Activated T-cell treated with anti-CD3 and anti-CD28 coated beads, Interleukin-2, amount 50 U/mL, for 72 hours (primary cell): ENCODE data around the gene ZNF283. TPM values are rescaled to one million over a fixed set of nuclear protein-coding genes. Genes with fewer than 3 reads are reported as not detected.

Experiments used
- ATAC-seq, 2 donors: fragments of 150-1000 bp; cut with Tn5 transposase; replicated peaks in 1 of 2; 2 replicates each; pipeline ENCODE4 v1.10.0; 2021; ENCODE audit warnings: moderate library complexity in 2 of 2, mild to moderate bottlenecking in 1 of 2
- DNase-seq, 2 donors: peaks; one replicate each; pipeline ENCODE4 v3.0.0; 2021 to 2022; ENCODE audit warnings: mixed read lengths in 1 of 2
- H3K27ac Mint-ChIP-seq: one replicate; pipeline ENCODE4 v1.8.0; 2022; ENCODE audit warnings: mild to moderate bottlenecking, moderate library complexity, mixed read lengths
- H3K27me3 Mint-ChIP-seq: one replicate; pipeline ENCODE4 v1.8.0; 2022; ENCODE audit warnings: low read depth, mixed read lengths
- H3K36me3 Mint-ChIP-seq, 2 donors: one replicate each; pipeline ENCODE4 v1.8.0; 2022; ENCODE audit warnings: mixed read lengths in 2 of 2, mild to moderate bottlenecking in 1 of 2; ENCODE audit not compliant: insufficient read depth in 2 of 2
- H3K4me1 Mint-ChIP-seq: one replicate; pipeline ENCODE4 v1.8.0; 2022; ENCODE audit warnings: low read depth, mixed read lengths
- H3K4me3 Mint-ChIP-seq, 2 donors: one replicate each; pipeline ENCODE4 v1.8.0; 2022; ENCODE audit warnings: mild to moderate bottlenecking in 2 of 2, mixed read lengths in 2 of 2, moderate library complexity in 2 of 2
- H3K9me3 Mint-ChIP-seq, 2 donors: one replicate each; pipeline ENCODE4 v1.8.0; 2022; ENCODE audit warnings: mixed read lengths in 2 of 2
- total RNA-seq, 2 donors: library from RNA; stranded (reverse); gene quantifications; one replicate each; pipeline ENCODE4 v1.2.3, GENCODE V29; 2022

The ZNF283 gene
- total RNA-seq = 1 to 10 TPM; 6.9 to 7.3 TPM

DNA sequence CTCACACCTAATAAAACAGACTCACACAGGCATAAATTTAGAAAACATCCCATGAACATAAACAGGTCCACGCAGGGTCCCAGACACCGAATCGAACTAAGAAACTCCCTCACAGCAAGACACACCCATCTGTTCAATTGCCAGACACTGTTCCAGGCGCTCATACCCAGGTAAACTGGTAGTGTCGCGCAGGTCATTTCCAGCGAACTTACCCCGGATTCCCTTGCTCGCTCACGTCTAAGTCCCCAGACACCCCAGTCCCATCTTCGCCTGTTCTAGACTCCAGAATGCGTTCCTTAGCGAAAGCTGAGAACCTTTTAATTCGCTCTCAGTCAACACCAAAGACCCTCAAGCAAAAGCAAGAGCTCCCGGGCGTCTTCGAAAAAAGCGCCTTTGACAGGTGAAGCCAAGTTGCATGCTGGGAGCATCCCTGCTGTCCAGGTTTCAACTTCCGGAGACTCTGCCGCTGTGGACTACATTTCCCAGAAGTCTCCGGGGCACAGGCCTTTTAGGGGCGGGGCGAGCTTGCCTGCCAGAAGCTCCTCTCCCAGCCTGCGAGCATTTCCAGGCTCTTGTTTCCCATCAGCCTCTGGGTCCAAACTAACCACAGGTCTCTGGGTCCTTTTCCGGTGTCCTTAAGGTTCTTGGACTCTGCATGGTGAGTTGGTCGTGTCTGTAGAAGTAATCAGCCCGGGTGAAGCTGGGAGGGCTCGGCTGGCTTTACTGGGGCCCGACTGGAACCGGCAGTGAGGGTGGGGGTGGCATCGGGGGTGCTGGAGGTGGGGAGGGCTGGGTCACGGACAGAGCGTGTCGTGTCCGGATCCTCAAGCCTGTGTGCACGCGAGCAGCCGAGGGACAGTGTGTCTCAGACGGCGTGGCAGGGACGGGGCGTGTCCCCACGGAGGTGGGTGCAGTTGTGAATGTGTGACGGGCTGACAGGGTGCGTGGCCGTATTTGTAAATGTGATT is at the start of gene ZNF283:
TSS of gene ZNF283 (plus strand) at position 535 of the 968 bp plus-strand sequence. CDS start 6,184 bp downstream, outside the sequence.
- Mint-ChIP-seq H3K4me1 (peaks cover 16% of the 10 kb centered on the region), H3K27me3 (peaks cover 2% of the 10 kb centered on the region), H3K27ac (peak within 1 kb of the TSS; percentile 65), H3K36me3 (peaks cover 10 to 37% of the 10 kb centered on the region in 2 donors), H3K9me3 (peaks cover 8% of the 10 kb centered on the region in 2 donors), H3K4me3 (peak within 1 kb of the TSS; percentile 93 to 97)
- DNase-seq = peak; percentile 87 to 89
- peak; percentile 98 for ATAC-seq

DNA sequence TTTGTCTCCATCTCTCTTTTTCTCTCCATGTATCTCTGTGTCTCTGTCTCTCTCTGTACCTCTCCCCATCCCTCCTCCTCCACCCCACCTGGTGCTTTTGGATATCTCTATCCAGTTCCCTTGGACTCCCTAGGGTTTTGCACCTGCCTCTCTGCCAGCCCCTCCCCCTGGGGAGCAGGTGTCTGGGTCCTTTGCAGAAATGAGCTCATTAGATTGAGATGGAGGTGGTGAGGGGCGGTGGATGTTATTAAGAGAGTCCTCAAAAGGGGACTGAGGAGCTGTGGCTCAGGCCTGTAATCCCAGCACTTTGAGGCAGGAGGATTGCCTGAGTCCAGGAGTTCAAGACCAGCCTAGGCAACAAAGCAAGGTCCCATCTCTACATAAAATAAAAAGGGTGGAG is 48.5 kb upstream of the ZNF283 start:
- Mint-ChIP-seq H3K9me3 (peaks cover 0 to 2% of the 10 kb centered on the region in 2 donors), H3K27me3 (no peaks in the 10 kb centered on the region), H3K4me1 (peaks cover 78% of the 10 kb centered on the region), H3K36me3 (peaks cover 18 to 24% of the 10 kb centered on the region in 2 donors), H3K27ac (peak overlapping the region; percentile 72), H3K4me3 (peak overlapping the region; percentile 74 to 94)
- DNase-seq (no peak), ATAC-seq (no peak)

DNA sequence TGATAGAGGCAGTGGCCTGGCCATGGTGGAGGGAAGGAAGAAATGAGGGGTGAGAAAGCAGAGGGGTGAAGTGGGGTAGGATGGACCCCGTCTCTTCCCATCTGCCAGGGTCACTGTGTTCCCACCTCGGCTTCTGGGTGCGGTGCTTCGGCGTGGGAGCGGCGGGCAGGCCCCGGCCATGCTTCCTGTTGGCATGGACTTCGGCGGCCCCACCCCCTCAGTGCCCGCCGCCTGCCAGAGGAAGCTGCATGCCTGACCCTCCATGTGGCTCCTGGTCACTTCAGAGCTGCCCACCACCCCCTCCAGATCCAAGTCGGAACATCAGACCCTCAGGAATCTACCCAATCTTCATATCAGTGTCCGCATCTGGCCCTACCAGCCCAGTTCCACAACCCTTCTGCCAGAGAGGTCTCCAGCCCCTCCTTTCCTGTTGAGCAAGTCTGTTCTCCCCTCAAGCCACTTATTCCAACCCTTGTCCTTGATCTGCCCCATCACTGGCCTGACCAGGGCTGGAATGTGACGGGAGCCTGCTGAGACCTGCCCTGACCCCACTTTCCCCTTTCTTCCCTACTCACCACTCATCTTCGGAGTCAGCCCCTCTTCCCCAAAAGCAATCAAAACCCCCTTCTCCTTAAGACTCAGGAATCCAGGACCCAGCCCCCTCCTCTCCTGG is 47.8 kb upstream of the ZNF283 start:
- H3K36me3 Mint-ChIP-seq = peaks cover 20 to 25% of the 10 kb centered on the region in 2 donors
- DNase-seq (no peak), ATAC-seq (no peak)
- peaks cover 84% of the 10 kb centered on the region for H3K4me1 Mint-ChIP-seq
- no peaks in the 10 kb centered on the region for H3K27me3 Mint-ChIP-seq
- peaks cover 0 to 3% of the 10 kb centered on the region in 2 donors for H3K9me3 Mint-ChIP-seq
- peak overlapping the region; percentile 74 to 94 for H3K4me3 Mint-ChIP-seq
- H3K27ac Mint-ChIP-seq = peak overlapping the region; percentile 72

DNA sequence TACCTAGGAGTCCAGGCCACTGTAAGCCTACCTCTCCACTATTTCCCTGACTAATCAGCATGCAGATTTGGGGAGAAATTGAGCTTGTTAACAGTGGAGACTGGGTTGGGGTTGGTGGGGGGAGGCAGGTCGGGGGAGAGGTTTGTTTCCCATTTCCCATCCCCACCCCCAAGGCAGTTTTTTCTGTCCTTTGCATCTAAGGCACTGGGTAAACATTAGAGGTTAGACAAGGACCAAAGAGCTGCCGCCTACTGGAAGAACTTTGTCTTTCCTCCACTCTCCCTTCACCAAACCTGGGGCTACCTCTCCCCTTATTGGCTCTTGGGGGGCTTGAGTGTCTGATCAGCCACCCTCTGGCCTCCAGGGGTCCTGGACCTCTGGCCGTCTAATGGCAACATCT is 47.3 kb upstream of the ZNF283 start:
- DNase-seq (no peak), ATAC-seq (no peak)
- no peaks in the 10 kb centered on the region for H3K27me3 Mint-ChIP-seq
- H3K36me3 Mint-ChIP-seq = peaks cover 20 to 24% of the 10 kb centered on the region in 2 donors
- peak overlapping the region; percentile 72 for H3K27ac Mint-ChIP-seq
- peak overlapping the region; percentile 74 to 94 for H3K4me3 Mint-ChIP-seq
- H3K9me3 Mint-ChIP-seq = peaks cover 0 to 3% of the 10 kb centered on the region in 2 donors
- H3K4me1 Mint-ChIP-seq = peaks cover 88% of the 10 kb centered on the region

DNA sequence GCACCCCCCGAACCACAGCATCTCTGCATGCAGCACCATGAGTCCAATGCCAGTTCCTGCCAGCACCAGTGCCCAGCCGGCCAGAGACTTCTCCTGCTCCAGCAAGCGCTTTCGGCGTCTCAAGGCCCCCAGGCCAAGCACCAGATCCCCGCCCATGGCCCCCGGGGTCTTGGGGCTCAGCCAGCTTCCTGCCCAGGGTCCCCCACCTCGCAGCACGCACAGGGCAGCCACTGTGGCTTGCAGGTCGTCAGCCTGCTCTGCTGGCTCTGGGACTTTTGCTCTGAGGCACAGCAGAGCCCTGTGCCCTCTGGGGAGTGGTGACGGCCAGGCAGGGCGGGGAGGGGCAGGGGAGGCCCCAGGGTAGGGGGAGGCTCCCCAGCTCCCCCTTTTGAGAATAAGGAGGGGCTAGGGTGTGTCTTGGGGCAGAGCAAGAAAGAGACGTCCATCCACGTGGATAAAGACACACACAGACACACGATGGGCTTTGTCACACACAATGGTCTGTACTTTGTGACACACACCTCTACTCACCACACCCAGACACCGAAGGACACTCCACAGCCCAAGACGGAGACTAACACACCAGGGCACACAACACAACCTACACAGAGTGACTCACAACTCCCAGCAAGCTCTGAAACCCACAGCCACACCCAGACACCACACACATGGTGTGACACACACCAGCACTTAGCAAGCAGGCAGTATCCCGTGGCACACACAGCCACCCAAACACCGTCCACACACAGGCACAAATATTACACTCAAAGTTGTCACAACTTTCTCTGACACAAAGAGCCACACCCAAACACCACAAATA is 46.2 kb upstream of the ZNF283 start, which contains the start of gene KCNN4:
TSS of gene KCNN4 (minus strand) at position 268 of the 820 bp plus-strand sequence. CDS start at position 156, 112 bp downstream.
- H3K27me3 Mint-ChIP-seq = no peaks in the 10 kb centered on the region
- DNase-seq = peak; percentile 83 to 88
- peak within 1 kb of the TSS; percentile 43 for H3K27ac Mint-ChIP-seq
- peaks cover 0 to 3% of the 10 kb centered on the region in 2 donors for H3K9me3 Mint-ChIP-seq
- ATAC-seq = peak; percentile 80 to 83
- peaks cover 88% of the 10 kb centered on the region for H3K4me1 Mint-ChIP-seq
- peak within 1 kb of the TSS; percentile 74 to 94 for H3K4me3 Mint-ChIP-seq
- H3K36me3 Mint-ChIP-seq = peaks cover 18% of the 10 kb centered on the region in 2 donors

DNA sequence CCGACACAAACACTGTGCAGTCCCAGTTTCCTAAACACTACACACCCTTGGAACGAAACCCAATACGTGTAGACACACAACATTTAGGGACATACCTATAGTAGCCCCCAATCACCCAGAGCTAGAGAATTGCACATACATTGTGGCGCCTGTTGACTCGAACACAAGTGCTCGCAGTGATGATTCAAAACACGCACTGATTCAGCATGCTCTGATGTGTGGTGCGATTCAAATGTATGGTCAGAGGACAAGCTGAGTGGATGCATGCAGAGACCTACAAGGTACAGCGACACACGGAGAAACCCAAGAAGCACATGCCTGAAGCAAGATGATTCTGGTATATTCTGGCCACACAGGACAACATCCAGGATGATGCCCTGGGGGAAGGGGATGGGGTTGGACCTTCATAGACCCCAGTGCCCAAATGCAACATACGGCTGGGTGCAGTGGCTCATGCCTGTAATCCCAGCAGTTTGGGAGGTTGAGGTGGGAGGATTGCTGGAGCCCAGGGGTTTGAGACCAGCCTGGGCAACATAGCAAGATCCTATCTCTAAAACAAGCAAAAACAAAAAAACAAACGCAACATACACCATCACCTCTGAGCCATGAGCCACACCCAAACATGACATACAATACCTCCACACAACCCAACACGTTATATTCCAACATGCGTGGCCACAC is 45.4 kb upstream of the ZNF283 start:
- peak overlapping the region; percentile 43 for H3K27ac Mint-ChIP-seq
- peaks cover 80% of the 10 kb centered on the region for H3K4me1 Mint-ChIP-seq
- peak overlapping the region; percentile 74 to 94 for H3K4me3 Mint-ChIP-seq
- peaks cover 0 to 3% of the 10 kb centered on the region in 2 donors for H3K9me3 Mint-ChIP-seq
- H3K36me3 Mint-ChIP-seq = peaks cover 12 to 14% of the 10 kb centered on the region in 2 donors
- no peaks in the 10 kb centered on the region for H3K27me3 Mint-ChIP-seq
- DNase-seq = peak; percentile 69 to 73
- ATAC-seq = peak; percentile 47 to 52

DNA sequence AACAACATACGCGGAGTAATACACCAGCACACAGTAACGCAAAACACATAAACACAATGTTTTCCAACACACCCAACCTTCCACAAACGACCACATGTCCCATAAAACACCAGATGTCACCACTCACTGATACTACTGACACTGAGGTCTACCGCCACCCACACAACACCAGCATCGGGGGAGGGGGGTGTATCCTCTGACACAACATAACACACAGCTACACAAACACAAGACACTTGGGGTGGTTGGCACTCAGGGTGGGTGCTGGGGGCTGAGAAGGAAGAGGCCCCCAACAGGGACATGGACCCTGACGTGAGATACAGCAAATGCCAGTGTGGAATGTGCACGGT is 44.8 kb upstream of the ZNF283 start:
- DNase-seq = no peak
- H3K27ac Mint-ChIP-seq = peak overlapping the region; percentile 19
- H3K36me3 Mint-ChIP-seq = peaks cover 12 to 14% of the 10 kb centered on the region in 2 donors
- ATAC-seq = no peak
- peak overlapping the region; percentile 74 to 94 for H3K4me3 Mint-ChIP-seq
- H3K27me3 Mint-ChIP-seq = no peaks in the 10 kb centered on the region
- H3K4me1 Mint-ChIP-seq = peaks cover 75% of the 10 kb centered on the region
- peaks cover 0 to 3% of the 10 kb centered on the region in 2 donors for H3K9me3 Mint-ChIP-seq

DNA sequence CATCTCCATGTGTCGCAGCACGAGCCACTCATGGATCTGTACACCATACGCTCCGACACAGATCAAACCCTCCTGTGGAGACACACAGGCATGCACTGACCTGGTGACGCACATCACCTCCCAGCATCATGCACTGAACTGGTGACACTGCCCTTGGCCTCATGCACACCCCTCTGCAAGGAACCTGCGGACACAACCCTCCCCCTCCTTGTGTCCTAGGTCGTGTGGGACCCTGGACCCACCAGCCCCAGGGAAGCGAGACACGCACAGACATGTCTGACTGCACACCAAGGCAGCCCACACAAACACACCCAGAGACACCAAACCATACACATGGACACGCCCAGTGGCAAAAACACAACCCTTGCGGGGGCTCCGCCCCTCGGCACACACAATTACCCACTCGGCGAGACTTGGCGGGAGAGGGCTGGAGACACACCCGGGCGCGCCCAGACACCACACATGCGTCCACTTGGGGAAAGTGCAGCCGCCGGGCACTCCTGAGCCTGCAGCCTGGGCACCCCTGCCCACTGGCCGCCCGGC is 44.4 kb upstream of the ZNF283 start:
- Mint-ChIP-seq H3K36me3 (peaks cover 12 to 14% of the 10 kb centered on the region in 2 donors), H3K9me3 (peaks cover 0 to 3% of the 10 kb centered on the region in 2 donors), H3K4me3 (peak overlapping the region; percentile 74 to 94), H3K27ac (peak overlapping the region; percentile 19), H3K27me3 (no peaks in the 10 kb centered on the region), H3K4me1 (peaks cover 70% of the 10 kb centered on the region)
- DNase-seq (peak in 1 of 2 donors; percentile 26), ATAC-seq (no peak)

DNA sequence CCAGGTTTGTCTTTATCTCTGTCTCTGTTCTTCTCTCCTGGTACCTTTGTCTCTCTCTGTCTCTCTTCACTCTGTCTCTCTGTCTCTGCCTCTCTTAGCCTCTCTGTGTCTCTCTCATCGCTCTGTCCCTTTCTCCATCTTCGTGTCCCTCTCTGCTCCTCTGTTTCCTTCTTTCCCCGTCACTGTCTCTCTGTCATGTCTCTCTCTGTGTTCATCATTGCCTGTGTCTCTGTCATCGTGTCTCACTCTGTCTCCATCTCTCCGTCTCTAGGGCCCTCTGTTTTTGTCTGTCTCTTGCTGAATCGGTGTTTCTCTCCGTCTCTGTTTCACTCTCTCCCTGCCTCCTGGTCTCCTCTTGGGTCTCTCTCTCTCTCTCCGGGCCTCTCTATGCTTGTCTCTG is 43.5 kb upstream of the ZNF283 start:
- H3K9me3 Mint-ChIP-seq = peaks cover 0 to 3% of the 10 kb centered on the region in 2 donors
- no peak for ATAC-seq
- DNase-seq = no peak
- H3K4me1 Mint-ChIP-seq = peaks cover 61% of the 10 kb centered on the region
- H3K36me3 Mint-ChIP-seq = peaks cover 9 to 13% of the 10 kb centered on the region in 2 donors
- H3K27ac Mint-ChIP-seq = peak overlapping the region; percentile 3
- H3K27me3 Mint-ChIP-seq = peaks cover 1% of the 10 kb centered on the region
- H3K4me3 Mint-ChIP-seq = peak overlapping the region; percentile 57 to 94

DNA sequence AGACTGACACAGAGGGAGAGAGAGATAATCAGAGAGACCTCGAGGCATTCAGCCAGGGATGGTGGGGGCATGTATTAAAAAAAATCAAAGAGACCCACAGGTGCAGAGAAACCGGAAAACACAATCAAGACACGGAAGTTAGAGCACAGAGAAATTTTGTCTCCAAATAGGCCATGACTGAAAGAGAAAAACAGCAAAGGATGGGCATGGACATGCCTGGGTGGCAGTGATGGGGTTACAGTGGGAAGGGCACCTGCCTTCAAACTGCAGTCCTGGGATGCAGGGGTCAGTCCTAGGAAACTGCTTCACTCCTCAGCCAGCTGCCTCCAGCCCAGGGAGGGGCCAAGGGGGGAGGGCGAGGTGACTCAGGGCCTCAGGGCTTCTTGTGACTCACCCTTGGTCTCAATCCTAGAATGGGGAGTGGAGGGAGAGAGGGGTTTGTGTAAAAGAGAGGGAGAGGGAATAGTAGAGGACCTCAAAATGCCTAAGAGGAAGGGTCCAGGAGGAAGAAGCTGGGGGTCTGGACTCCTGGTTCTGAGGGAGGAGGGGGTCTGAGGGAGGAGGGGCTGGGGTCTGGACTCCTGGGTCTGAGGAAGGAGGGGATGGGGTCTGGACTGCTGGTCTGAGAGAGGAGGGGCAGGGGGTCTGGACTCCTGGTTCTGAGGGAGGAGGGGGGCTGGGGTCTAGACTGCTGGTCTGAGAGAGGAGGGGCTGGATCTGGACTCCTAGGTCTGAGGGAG is 42.7 kb upstream of the ZNF283 start:
- DNase-seq = peak; percentile 80 to 84
- H3K27me3 Mint-ChIP-seq = peaks cover 6% of the 10 kb centered on the region

More for the DNA sequence above, 42.7 kb upstream of the ZNF283 start:
- peaks cover 6 to 13% of the 10 kb centered on the region in 2 donors for H3K36me3 Mint-ChIP-seq
- H3K4me1 Mint-ChIP-seq = peaks cover 54% of the 10 kb centered on the region
- peak overlapping the region; percentile 3 for H3K27ac Mint-ChIP-seq
- peak; percentile 28 to 47 for ATAC-seq
- peak overlapping the region; percentile 57 to 94 for H3K4me3 Mint-ChIP-seq
- peaks cover 0 to 3% of the 10 kb centered on the region in 2 donors for H3K9me3 Mint-ChIP-seq
